Measurements from ENCODE around the gene CCBE1.
"Not testable (repeated sequence)": the region's sequence is repeated elsewhere in the genome, so short reads cannot be mapped to it uniquely, and the experiment has no call there.

CCBE1 gene

DNA sequence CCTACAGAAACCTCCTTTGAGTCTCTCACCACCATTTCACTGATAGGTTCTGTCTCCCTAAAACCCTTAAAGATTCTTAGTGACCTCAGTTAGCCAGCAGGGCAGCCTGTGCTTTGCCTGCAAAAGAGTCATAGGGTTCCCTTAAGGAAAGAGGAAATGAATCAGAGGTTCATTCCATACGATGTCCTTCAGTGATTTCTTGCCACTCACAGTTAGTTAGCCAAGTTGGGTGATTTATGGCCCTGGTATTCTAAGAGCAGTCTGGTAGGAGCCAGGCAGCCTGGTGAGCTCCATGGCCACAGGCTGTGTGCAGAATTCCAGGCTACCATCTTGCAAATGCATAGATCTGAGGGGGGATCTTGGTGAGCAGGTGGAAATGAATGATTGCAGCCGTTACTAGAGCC, 18.7 kb upstream of the CCBE1 start:
- DNase-seq, result no peak

DNA sequence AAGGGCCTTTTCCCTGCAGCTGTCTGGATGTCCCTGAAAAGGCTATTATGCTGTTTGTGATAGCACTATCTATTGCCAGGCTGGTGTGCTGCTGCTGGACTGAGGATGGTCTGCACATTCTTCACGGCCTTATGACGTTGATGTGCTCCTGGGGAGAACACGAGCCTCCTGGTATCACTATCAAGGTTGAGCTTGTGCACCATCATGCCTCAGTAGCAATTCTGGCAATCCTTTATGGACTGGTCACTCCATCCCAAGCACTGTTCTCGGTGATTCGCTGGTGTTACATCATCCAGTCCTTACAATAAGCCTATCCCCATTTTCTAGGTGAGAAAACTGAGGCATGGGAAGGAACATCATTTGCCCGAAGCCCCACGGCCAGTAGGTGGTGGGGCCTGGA, 18.2 kb upstream of the CCBE1 start:
- no peak for DNase-seq

DNA sequence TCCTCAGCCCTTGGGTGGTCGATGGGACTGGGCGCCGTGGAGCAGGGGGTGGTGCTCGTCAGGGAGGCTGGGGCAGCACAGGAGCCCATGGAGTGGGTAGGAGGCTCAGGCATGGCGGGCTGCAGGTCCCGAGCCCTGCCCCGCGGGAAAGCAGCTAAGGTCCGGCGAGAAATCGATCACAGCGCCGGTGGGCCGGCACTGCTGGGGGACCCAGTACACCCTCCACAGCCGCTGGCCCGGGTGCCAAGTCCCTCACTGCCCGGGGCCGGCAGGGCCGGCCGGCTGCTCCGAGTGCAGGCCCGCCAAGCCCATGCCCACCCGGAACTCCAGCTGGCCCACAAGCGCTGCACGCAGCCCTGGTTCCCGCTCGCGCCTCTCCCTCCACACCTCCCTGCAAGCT, 16.9 kb upstream of the CCBE1 start:
- not testable (repeated sequence) for DNase-seq

DNA sequence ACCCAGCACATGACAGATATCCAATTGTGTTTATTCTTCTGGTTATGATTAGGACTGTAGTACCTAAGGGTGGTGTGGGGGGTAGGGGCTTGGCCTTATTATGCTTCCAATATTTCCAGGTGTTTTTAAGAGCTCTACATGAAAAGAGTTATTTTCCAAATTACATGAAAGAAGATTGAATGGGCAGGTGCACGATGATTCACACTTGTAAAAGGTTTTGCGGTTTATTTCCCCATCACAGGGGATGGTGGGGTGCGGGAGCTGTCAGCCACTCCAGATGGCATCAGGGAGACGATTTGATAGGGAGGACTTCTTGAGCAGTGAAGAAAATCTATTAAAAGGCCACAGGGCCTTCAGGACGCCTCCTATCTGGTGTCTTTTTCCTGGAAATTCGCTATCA, 15.1 kb upstream of the CCBE1 start:
- no peak for DNase-seq

DNA sequence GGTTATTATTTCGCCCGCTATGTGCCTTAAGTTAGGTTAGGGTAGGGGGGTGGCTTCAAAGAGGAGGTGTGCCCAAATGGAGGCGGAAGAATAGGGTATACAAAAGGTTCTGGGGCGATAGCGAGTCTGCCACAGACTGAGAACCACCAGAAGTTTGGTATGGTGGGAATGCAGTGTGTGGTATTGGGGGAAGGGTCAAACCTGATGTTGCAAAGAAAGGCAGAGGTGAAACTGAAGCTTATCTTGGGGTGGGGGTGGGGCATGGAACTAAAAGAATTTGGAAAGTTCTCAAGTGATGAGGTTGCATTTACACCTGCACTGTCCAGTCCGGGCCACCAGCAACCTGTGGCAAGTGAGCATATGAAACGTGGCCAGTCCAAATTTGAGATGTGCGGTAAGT, 11.8 kb upstream of the CCBE1 start:
- no peak for DNase-seq

DNA sequence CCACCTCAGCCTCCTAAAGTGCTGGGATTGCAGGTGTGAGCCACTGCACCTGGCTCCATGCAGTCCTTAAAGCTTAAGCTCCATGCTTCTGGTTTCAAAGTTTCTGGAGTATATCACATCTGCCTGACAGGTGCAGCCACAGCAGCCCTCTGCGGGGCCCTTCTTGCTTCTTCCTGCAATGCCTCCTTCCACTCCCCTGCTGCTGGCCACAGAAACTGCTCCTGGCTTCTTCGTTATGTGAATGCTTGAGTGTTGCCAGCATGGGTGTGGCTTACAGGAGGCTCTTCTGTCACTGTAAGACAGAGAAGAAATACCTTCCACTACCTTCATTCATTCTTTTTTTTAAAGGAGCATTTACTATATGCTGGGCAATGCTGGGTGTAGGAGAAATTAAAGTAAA, 10.1 kb upstream of the CCBE1 start:
- DNase-seq, result no peak

DNA sequence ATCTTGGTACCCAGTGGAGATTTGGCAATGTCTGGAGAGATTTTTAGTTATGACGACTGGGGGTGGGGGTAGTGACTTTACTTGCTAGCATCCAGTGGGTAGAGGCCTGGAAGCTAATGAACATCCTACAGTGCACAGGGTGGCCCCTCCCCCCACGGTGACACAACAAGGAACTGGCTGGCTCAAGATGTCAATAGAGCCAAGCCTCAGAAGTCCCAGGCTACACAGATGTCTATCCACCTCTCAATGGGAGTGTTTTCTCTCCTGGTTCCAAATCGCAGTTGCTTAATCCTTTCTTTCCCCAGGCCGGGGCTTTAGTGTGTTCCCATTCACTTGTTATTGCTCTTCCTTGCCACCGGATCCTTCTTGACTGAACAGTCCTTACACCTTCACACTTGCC, 9.3 kb upstream of the CCBE1 start:
- DNase-seq, result no peak

DNA sequence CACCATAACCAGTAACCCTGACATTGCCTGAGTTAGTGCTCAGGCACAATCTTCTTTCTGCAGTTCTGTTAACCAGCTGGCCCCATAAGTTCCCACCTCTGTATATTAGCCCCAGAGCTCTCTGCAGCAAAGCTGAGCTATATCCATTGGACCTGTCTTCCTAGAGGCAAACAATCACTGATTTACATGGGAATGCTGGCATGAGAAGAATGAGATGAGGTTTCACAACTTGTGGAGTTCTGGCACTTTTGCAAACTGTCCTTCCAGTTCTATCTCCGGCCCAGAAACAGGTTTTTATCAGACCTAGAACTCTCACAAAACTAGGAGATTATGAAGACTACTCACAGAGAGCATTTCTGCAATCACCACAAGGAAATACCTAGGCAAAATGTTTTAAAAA, 7.9 kb upstream of the CCBE1 start:
- DNase-seq, result no peak

DNA sequence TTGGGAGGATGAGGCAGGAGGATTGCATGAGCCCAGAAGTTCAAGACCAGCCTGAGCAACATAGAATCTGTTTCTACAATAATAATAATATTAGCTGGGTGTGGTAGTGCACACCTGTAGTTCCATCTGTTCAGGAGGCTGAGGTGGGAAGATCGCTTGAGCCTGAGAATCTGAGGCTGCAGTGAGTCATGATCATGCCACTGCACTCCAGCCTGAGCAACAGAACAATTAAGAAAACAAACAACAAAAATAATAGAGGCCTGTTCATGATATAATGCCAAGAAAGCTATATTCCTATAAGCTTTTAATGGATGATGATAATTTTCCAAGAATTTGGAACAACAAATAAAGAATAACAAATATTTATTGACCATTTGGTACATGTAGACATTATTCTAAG, 6.9 kb upstream of the CCBE1 start:
- no peak for DNase-seq

DNA sequence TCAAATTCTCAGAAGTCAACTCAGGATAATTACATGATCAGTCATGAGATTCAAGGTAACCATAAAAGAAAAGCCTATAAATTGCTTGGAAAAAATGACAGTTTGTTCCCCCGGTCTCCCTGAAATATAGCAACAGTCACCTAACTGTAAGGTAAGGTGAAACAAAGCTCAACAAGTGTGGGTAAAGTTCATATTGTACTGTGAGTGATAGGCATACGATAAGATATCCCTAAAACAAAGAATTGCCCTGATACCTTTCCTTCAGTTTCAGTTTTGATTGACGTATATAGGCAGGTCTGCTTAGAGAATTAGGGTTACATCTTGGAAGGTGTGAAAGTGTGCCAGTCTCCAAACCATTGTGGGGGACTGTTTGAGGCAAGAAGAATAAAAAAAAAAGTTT, 4.0 kb upstream of the CCBE1 start:
- no peak for DNase-seq

DNA sequence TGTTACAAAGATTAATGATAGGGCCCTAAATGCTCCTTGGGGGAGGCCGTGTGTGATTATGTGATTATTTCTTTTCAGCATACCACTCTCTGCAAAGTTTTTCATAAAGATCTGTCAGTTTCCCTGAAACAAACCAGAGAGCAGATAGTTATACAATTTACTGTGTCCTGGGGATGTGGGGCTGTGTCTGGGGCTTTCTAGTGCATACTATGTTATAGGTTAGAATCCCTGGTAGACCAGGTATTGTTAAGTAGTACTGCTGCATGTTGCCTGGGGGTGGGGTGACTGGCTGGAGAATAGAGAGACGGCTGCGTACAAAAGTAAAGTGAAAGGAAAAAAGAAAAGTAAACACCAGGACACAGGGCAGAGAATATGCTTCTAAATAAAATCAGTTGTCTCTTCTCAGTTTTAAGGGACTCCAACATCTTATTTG, 3.3 kb upstream of the CCBE1 start:
- no peak for DNase-seq

DNA sequence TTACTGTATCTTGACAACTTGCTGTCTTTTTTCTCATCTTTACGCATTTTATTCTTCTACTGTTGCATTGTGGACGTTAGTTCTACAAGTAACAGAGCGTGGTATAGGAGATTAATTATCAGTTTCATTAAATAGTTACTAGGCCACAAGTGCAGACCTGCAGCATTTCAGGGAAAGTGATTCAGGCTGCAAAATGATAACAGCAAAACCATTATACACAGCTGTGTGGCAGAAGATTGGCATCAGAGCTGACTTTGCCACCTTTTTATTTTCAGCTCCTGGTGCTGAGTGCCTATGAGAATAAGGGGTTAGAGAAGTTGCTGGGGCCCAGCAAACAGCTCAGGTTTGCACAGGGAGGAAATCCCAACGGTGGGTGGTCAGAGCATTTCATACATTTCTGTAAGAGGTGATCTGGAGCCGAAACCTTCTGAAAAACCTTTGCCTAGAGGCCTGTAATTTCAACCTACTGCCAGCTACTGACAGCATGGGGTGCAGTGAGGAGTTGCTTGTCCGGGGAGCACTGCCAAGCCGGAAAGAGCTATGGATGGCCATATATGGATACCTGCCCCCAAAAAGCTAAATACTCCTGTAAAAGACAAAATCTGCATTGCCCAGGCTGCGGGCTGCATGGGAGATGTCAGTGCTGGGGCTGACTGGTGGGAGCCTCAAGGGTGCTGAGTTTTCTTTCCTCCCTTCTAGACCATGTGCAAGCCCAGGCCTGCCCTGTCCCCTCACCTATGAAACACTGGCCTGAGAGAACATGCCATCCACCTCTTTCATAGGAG, 2.7 kb upstream of the CCBE1 start:
- DNase-seq, result no peak

DNA sequence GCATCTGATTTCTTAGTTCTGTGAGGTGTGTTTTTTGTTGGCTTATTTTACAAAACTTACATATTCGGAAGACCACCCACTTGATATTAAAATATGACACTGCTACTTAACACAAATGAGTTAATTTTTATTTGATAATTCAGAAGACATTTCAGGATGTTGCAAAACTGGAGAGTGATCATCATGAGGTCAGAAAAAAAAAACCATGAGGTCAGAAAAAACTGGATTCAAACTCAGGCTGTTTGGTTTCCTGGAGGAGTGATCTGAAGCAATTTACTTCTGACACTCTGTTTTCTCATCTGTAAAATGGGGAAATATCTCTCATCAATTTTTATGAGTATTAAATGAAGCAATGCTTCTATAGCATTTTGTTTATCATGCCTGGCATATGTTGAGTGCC, 1.8 kb upstream of the CCBE1 start:
- no peak for DNase-seq

DNA sequence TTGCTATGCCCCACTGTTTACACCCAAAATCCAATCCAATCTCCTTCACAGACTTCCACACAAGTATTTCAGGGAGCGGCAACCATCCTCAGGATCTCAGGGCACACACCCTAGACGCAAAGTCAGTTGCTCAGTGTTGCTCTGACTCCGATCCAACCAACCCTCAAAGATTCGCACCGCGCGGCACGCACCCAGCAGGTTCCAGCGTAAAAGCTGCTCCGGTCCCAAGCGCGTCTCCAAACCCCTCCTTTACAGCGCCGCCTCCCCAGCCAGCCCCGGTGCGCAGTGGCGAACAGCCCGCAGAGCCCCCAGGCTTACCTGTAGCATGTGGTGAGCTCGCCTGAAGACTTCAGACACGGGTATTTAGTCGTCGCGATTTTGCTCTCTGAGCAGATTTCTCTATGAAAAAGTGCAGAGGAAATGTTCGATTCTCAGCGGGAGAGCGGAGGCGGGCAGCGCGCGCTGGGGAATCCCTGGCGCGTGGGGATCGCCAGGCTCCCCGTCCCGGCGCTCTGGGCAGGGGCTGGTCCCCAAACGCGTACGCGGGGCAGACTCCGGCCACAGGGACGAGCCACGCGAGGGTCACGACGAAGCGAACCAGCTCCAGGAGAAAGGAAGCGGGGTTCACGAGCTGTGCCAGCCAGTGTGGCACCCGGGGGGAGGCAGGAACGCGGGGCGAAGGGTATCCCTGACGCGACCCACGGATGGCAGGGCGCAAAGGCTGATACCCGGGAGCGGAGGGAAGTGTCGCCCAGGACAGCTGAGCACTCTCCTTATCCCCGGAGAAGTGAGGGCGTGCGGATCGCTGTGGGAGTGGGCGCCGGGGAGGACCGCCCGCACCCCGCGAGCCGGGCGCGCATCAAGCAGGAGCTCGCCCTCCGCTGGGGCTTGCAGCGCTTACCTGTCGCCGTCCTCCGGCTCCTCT, 650 bp downstream of the CCBE1 start:
- peak in 3 of 58 donors; percentile 4 to 18 (median 11) for DNase-seq

DNA sequence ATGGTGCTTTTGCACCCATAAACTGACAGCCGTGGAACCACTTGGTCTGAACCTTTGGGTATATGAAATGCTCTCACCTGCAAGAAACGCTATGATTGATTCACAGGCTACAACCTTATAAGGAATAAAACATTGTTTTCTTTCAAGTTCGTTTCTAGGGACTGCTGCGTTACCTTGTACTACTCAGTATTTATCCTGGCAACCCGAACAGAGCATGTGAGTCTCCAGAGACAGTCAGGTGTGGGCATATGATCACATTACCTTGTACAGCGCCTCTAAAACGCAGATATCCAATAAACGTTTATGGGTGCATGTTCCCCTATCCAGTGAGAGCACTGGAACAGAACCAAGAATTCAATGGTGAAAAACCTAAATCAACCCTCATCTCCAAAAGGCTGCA, 1.7 kb downstream of the CCBE1 start:
- no peak for DNase-seq

DNA sequence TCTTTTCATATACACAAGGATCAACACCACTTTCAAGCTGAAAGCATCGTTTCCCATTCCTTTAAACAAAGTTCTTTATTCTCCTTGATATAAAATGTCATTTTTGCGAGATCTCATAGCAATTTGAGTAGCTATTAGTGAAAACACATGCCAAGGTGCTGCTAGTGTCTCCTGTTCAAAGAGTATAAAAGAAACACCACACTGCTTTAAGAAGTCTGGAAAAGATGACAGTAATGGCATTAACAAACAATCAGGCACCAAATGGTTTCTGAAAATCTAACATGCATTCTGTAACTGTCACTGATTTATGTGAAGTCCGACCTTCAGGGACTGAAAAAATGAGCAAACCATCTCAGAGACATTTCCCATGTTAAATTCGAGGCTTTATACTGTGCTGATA, 2.4 kb downstream of the CCBE1 start:
- DNase-seq, result no peak

DNA sequence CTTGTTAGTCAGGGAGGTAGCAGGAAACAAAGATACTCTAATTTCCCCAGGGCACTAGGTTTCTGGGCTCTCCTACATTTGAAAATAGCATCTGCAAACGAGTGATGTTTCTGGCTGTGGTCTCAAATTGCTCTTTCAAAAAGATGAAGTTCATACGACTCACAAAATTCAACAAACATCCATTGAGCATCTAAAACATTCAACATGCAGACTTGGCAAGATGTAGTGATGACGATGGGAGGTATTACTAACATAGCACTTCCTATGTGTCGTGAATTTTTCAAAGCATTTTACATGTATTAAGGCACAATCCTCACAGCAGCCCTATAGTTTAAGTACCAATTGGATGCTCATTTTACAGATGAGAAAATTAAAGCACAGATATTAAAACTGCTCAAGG, 5.2 kb downstream of the CCBE1 start:
- DNase-seq, result no peak

DNA sequence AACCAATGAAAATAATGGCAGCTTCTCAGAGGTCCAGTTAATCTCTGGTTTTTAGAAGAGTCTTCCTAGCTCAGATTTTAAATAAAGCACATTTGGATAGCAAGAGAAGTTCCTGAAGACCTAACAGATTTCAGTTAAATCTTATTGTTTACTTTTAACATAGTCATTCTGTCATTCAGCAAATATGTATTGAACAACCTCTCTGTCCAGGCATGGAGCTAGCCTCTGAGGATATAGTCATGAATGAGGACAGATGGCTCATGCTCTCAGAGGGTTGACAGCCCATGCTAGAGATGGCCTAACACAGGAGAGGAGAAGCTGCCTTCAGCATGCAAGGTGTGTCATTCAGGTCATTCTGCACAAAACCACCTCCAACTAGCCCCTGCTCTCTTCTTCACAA, 6.2 kb downstream of the CCBE1 start:
- peak in 2 of 58 donors; percentile 14 to 16 for DNase-seq

DNA sequence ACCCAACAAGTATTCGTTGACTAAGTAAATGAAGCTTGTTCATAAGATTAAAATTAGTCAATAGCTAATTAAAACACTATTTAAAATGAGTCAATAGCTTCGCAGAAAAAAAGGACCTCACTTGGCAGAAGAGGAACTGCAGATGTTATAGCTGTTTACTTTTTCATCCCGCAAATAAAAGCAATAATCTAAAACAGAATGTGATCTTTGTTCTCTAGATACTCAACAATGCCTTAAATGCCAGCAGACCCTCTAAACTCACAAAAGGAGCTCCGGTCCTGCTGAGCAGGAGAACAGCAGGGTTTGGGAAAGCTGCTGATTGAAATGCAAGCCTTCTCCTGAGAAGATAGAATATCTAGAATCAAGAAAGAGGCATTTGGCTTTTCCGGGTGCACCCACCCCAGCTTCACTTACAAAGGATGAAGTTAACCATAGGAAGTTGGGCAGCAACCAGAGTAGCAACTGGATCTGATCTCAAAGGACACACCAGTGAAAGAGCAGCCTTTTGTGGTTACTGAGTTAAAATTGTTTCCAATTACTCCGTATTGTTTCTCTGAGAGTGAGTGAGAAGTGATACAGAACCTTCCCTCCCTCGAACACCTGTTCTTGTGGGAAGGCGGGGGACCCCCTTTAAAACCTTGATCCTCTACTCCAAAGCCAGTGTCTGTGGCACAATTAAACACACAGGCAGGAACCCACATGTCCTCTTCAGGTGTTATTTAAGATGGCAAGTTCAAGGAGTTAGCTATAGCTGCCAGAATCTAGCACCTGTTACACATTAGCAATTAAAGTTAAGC, 6.8 kb downstream of the CCBE1 start:
- no peak for DNase-seq

DNA sequence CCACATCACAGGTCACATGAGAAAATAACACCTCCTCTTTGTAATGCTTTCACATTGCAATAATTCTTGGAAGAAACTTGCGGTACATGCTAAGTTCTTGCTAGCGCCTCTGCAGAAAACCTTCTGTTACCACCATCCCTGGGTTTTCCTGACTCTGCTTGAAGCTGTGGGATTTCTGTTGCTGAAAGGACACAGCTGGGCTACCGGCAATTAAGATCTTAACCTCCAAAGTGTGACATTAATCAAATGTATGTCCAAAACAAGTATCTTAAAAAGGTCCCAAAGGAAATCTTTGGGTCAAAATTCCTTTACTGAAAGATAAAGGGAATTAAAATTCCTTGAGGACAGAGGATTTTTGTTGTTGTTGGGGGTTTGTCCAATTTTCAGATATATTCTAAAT, 7.5 kb downstream of the CCBE1 start:
- DNase-seq, result no peak

DNA sequence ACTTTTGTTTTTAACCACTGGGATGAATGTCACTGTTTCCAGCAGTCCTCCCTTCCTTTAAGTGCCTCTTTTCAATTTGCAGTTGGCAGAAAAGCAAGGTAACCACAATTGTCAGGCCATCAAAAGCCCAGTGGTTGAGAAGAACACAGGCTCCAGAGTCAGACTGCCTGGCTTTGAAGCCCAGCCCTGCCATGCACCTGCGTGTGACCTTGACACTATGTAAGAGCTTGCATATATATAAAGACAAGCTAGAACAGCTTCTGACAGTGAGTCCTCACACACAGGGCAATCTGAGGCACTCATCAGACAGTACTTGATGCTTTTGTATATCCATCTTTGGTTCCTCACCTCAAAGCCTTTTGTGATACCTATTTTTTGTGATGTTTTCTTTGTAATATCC, 11.0 kb downstream of the CCBE1 start:
- no peak for DNase-seq

DNA sequence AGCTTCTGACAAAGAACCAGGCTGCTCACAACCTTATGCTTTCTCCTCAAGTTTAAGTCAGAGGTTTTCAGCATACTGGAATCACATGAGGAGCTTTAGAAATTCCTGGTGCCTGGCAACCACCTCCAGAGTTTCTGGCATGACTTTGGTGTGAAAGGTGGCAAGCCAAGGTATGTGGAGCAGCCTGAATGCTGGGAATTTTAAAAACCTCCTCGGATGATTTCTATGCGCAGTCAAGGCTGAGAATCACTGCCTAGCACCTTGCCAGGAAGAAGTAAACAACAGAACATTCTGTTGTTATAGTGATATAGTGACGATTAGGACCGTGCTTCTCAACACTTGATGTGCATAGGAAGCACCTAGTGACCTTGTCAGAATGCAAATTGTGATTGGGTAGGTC, 11.7 kb downstream of the CCBE1 start:
- no peak for DNase-seq
